ENCODE data around the gene MARCHF10. TPM values are rescaled to one million over a fixed set of nuclear protein-coding genes. Genes with fewer than 3 reads are reported as not detected.
A peak's percentile ranks its signal among the peaks of the same experiment; 100 is the strongest.

MARCHF10 gene
- total RNA-seq, 4 donors from 2014 or later: 2.1 TPM; not detected in 3

GRCh38 chr17:62684179-62684578 is 123.9 kb downstream of the MARCHF10 start:
- no peaks in the 10 kb centered on the region for H3K9me3 ChIP-seq
- no peak overlapping the region for H3K4me3 ChIP-seq
- H3K4me1 ChIP-seq: no peaks in the 10 kb centered on the region
- no peak overlapping the region for H3K27ac ChIP-seq
- WGBS, 2 donors (ENCODE audit: low coverage in 1 of 2): 89 to 91% methylated on average over 4 of the region's 4 CpGs
- no peaks in the 10 kb centered on the region for H3K36me3 ChIP-seq
- no peak for TF ChIP-seq CTCF (IDR thresholded peaks at IDR 0.05)
- TF ChIP-seq POLR2A (IDR thresholded peaks at IDR 0.05): no peak
- no peak for TF ChIP-seq POLR2AphosphoS5 (IDR thresholded peaks at IDR 0.05)
- no peak for TF ChIP-seq EP300 (IDR thresholded peaks at IDR 0.05; ENCODE audit: low read depth)
- in situ Hi-C loops (cut with MboI; ENCODE audit: low pct_ligation_motif_present in 1 of 4, low pct_unique_long_range_greater_than_20kb in 1 of 4, low sequenced_read_pairs in 3 of 4): loop anchor here in 1 of 4 donors (25.0 kb wide), 1 partner anchor 728 kb away; no protein-coding TSS in a partner anchor
- H3K27me3 ChIP-seq: no peaks in the 10 kb centered on the region
- no peak for DNase-seq
- intact Hi-C loops (cut with DNase I; ENCODE audit: low total_unique reads): no loop called here

DNA sequence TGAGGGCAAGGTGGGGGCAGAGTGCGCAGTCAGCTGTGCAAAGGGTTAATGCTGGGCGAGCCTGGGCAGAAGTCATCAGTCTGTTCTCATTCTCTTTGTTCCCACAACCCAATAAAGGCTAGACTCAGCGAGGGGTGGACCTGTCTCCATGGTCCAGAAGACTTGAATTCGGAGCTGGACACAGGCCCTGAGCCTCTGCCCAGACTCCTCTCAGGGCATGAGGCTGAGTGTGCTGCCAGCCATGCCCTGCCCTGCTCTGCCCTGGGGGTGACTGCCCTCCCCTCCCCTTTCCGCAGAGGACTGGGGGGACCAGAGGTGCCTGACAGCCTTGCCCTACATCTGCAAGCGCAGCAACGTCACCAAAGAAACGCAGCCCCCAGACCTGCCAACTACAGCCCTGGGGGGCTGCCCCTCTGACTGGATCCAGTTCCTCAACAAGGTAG is 126.2 kb downstream of the MARCHF10 start:
- Histone ChIP-seq H3K27me3 (no peaks in the 10 kb centered on the region), H3K36me3 (no peaks in the 10 kb centered on the region), H3K4me1 (no peaks in the 10 kb centered on the region), H3K4me3 (no peak overlapping the region), H3K9me3 (no peaks in the 10 kb centered on the region), H3K27ac (no peak overlapping the region)
- intact Hi-C loops (cut with DNase I; ENCODE audit: low total_unique reads) (no loop called here), in situ Hi-C loops (cut with MboI; ENCODE audit: low pct_ligation_motif_present in 1 of 4, low pct_unique_long_range_greater_than_20kb in 1 of 4, low sequenced_read_pairs in 3 of 4) (loop anchor here in 1 of 4 donors (25.0 kb wide), 1 partner anchor 730 kb away; no protein-coding TSS in a partner anchor)
- 80 to 95% methylated on average over 1 to 7 of the region's 8 CpGs for WGBS, 2 donors (ENCODE audit: low coverage in 1 of 2)
- DNase-seq: no peak
- TF ChIP-seq EP300 (IDR thresholded peaks at IDR 0.05; ENCODE audit: low read depth) (no peak), POLR2A (IDR thresholded peaks at IDR 0.05) (no peak)

GRCh38 chr17:62681061-62681938 is 126.8 kb downstream of the MARCHF10 start:
- intact Hi-C loops (cut with DNase I; ENCODE audit: low total_unique reads): no loop called here

GRCh38 chr17:62680541-62681052 is 127.5 kb downstream of the MARCHF10 start:
- H3K36me3 ChIP-seq: no peaks in the 10 kb centered on the region
- in situ Hi-C loops (cut with MboI; ENCODE audit: low pct_ligation_motif_present in 1 of 4, low pct_unique_long_range_greater_than_20kb in 1 of 4, low sequenced_read_pairs in 3 of 4): loop anchor here in 1 of 4 donors (25.0 kb wide), 1 partner anchor 732 kb away; no protein-coding TSS in a partner anchor
- no peaks in the 10 kb centered on the region for H3K9me3 ChIP-seq
- H3K27ac ChIP-seq: no peak overlapping the region
- no peak overlapping the region for H3K4me3 ChIP-seq
- DNase-seq: peak; percentile 31
- WGBS, 2 donors (ENCODE audit: low coverage in 1 of 2): 69% methylated on average over 26 of the region's 36 CpGs; no CpG with 5 or more reads in 1 of the 2 donors
- H3K27me3 ChIP-seq: no peaks in the 10 kb centered on the region
- TF ChIP-seq EP300 (IDR thresholded peaks at IDR 0.05; ENCODE audit: low read depth): no peak
- TF ChIP-seq CTCF (IDR thresholded peaks at IDR 0.05): no peak
- no peak for TF ChIP-seq POLR2A (IDR thresholded peaks at IDR 0.05)
- TF ChIP-seq POLR2AphosphoS5 (IDR thresholded peaks at IDR 0.05): no peak
- intact Hi-C loops (cut with DNase I; ENCODE audit: low total_unique reads): no loop called here
- H3K4me1 ChIP-seq: no peaks in the 10 kb centered on the region

More at GRCh38 chr17:62681061-62681938, 126.8 kb downstream of the MARCHF10 start:
- no peak for TF ChIP-seq POLR2AphosphoS5 (IDR thresholded peaks at IDR 0.05)
- TF ChIP-seq EP300 (IDR thresholded peaks at IDR 0.05; ENCODE audit: low read depth): no peak
- TF ChIP-seq CTCF (IDR thresholded peaks at IDR 0.05): no peak
- no peak for TF ChIP-seq POLR2A (IDR thresholded peaks at IDR 0.05)
- H3K4me1 ChIP-seq: no peaks in the 10 kb centered on the region
- H3K36me3 ChIP-seq: no peaks in the 10 kb centered on the region
- H3K27me3 ChIP-seq: no peaks in the 10 kb centered on the region
- in situ Hi-C loops (cut with MboI; ENCODE audit: low pct_ligation_motif_present in 1 of 4, low pct_unique_long_range_greater_than_20kb in 1 of 4, low sequenced_read_pairs in 3 of 4): loop anchor here in 1 of 4 donors (25.0 kb wide), 1 partner anchor 731 kb away; no protein-coding TSS in a partner anchor
- no peak overlapping the region for H3K27ac ChIP-seq
- WGBS, 2 donors (ENCODE audit: low coverage in 1 of 2): 91% methylated on average over 17 of the region's 17 CpGs; no CpG with 5 or more reads in 1 of the 2 donors
- H3K4me3 ChIP-seq: no peak overlapping the region
- H3K9me3 ChIP-seq: no peaks in the 10 kb centered on the region
- no peak for DNase-seq

Data from transverse colon (tissue), 4 donors.